Lower lobe of right lung (tissue), 2 donors: ENCODE results near the gene TMEM11. TPM values are rescaled to one million over a fixed set of nuclear protein-coding genes. Genes with fewer than 3 reads are reported as not detected.

Source experiments
- ATAC-seq, 2 donors: fragments of 200-7000 bp; cut with Tn5 transposase; one replicate each; pipeline ENCODE4 v1.9.1; 2020 to 2022; ENCODE audit warnings: mild to moderate bottlenecking in 2 of 2, moderate library complexity in 2 of 2
- DNase-seq: peaks from one replicate; pipeline ENCODE4 v3.0.0-alpha.2; 2020
- H3K27ac ChIP-seq: fragments of 200-600 bp; one replicate; pipeline ENCODE4 v1.8.0; 2022
- H3K27me3 ChIP-seq: fragments of 200-600 bp; one replicate; pipeline ENCODE4 v1.8.0; 2022; ENCODE audit warnings: low read depth
- H3K36me3 ChIP-seq: fragments of 200-600 bp; one replicate; pipeline ENCODE4 v1.8.0; 2022; ENCODE audit warnings: mild to moderate bottlenecking
- H3K4me1 ChIP-seq: fragments of 200-600 bp; one replicate; pipeline ENCODE4 v1.8.0; 2022
- H3K4me3 ChIP-seq: fragments of 200-600 bp; one replicate; pipeline ENCODE4 v1.8.0; 2022; ENCODE audit warnings: mild to moderate bottlenecking
- H3K9me3 ChIP-seq: fragments of 200-600 bp; one replicate; pipeline ENCODE4 v1.8.0; 2022
- CTCF ChIP-seq: fragments of 200-600 bp; IDR thresholded peaks from one replicate; pipeline ENCODE4 v1.8.0; 2022; ENCODE audit warnings: antibody characterized with exemption, mild to moderate bottlenecking
- intact Hi-C: fragments of 100-400 bp; cut with DNase I; formaldehyde crosslinking; loops from one replicate; pipeline ENCODE4 v1.11.0; 2022
- total RNA-seq: library from RNA; stranded (reverse); fragmentation: NEBNext Ultra II Directional; extraction: Animal tissue kit (Norgen Biotek cat#: 25700); gene quantifications from one replicate; pipeline ENCODE4 v1.2.1, GENCODE V29; 2021
- donor health status: DM: no; HTN: yes; CAD: no; lungs with severe emphysema.

TMEM11 gene
- total RNA-seq, 1 donor from 2014 or later = 20.2 TPM

- Histone ChIP-seq H3K4me1 (peaks cover 23% of the 10 kb centered on the region), H3K4me3 (no peak overlapping the region), H3K27me3 (no peaks in the 10 kb centered on the region), H3K36me3 (peaks cover 46% of the 10 kb centered on the region), H3K27ac (no peak overlapping the region), H3K9me3 (no peaks in the 10 kb centered on the region)
- intact Hi-C loops = no loop called here
- ATAC-seq = no peak
- no peak for TF ChIP-seq CTCF
- DNase-seq = no peak
These were observed 11.4 kb downstream of the TMEM11 start for GRCh38 chr17:21202512-21202911.

- H3K27ac ChIP-seq = no peak overlapping the region
- no peaks in the 10 kb centered on the region for H3K9me3 ChIP-seq
- no peak for TF ChIP-seq CTCF
- ATAC-seq (no peak), DNase-seq (no peak)
- intact Hi-C loops = no loop called here
- H3K4me3 ChIP-seq = no peak overlapping the region
- H3K36me3 ChIP-seq = peaks cover 46% of the 10 kb centered on the region
- no peaks in the 10 kb centered on the region for H3K27me3 ChIP-seq
- H3K4me1 ChIP-seq = peaks cover 23% of the 10 kb centered on the region
These were observed 12.1 kb downstream of the TMEM11 start for GRCh38 chr17:21201874-21202273.

GRCh38 chr17:21201298-21201595 is 12.7 kb downstream of the TMEM11 start:
- Histone ChIP-seq H3K4me3 (no peak overlapping the region), H3K27ac (no peak overlapping the region), H3K9me3 (no peaks in the 10 kb centered on the region), H3K36me3 (peaks cover 47% of the 10 kb centered on the region), H3K27me3 (no peaks in the 10 kb centered on the region), H3K4me1 (peaks cover 23% of the 10 kb centered on the region)
- DNase-seq (no peak), ATAC-seq (no peak)
- TF ChIP-seq CTCF = no peak
- intact Hi-C loops = no loop called here

GRCh38 chr17:21200590-21201297 is 13.2 kb downstream of the TMEM11 start:
- no peak for TF ChIP-seq CTCF
- intact Hi-C loops = no loop called here
- ATAC-seq = no peak
- Histone ChIP-seq H3K27me3 (no peaks in the 10 kb centered on the region), H3K4me3 (no peak overlapping the region), H3K36me3 (peaks cover 49% of the 10 kb centered on the region), H3K4me1 (peaks cover 23% of the 10 kb centered on the region), H3K9me3 (no peaks in the 10 kb centered on the region), H3K27ac (no peak overlapping the region)
- no peak for DNase-seq

- no peaks in the 10 kb centered on the region for H3K9me3 ChIP-seq
- intact Hi-C loops = no loop called here
- H3K27me3 ChIP-seq = no peaks in the 10 kb centered on the region
- no peak overlapping the region for H3K4me3 ChIP-seq
- ATAC-seq = no peak
- no peak for TF ChIP-seq CTCF
- peaks cover 49% of the 10 kb centered on the region for H3K36me3 ChIP-seq
- peaks cover 23% of the 10 kb centered on the region for H3K4me1 ChIP-seq
- no peak for DNase-seq
- no peak overlapping the region for H3K27ac ChIP-seq
These were observed 14.1 kb downstream of the TMEM11 start for GRCh38 chr17:21199856-21200255.
